ENCODE results near the gene APOL4.

DNA sequence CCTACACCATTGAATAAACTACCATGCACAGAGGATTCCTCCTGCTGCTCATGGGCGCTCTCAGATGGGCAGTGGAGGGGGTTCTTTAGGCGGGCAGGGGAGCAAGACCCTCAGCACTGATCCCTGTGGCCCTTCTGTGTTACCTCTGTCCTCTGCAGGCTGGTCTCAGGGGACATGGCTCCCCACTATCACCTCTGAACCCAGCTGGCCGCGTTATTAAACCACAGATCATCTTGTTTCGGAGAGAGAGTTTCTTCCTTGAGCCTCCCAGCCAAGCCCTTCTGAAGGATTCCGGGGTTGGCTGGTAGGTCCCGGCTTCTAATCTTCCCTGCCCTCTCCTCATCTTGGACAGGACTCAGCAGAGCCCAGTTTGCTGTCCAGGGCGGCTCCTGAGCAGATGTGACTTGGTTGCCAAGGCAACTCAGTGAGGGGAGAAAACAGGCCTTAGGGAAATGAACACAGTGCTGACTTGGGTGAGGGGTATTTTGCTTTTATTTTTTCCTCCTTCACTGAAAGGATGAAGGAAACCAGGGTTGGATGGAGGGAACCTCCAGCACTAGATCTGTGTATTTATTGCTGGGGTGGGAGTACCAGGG, 54.3 kb downstream of the APOL4 start:
- TF ChIP-seq CTCF (IDR thresholded peaks at IDR 0.05) (no peak), POLR2A (IDR thresholded peaks at IDR 0.05) (no peak)
